Lower lobe of right lung (tissue), 2 donors: ENCODE measurements around the gene TMCO2. TPM values are rescaled to one million over a fixed set of nuclear protein-coding genes. Genes with fewer than 3 reads are reported as not detected.

Source experiments
- ATAC-seq, 2 donors: fragments of 200-7000 bp; cut with Tn5 transposase; one replicate each; pipeline ENCODE4 v1.9.1; 2020 to 2022; ENCODE audit warnings: mild to moderate bottlenecking in 2 of 2, moderate library complexity in 2 of 2
- DNase-seq: peaks from one replicate; pipeline ENCODE4 v3.0.0-alpha.2; 2020
- H3K27ac ChIP-seq: fragments of 200-600 bp; one replicate; pipeline ENCODE4 v1.8.0; 2022
- H3K27me3 ChIP-seq: fragments of 200-600 bp; one replicate; pipeline ENCODE4 v1.8.0; 2022; ENCODE audit warnings: low read depth
- H3K36me3 ChIP-seq: fragments of 200-600 bp; one replicate; pipeline ENCODE4 v1.8.0; 2022; ENCODE audit warnings: mild to moderate bottlenecking
- H3K4me1 ChIP-seq: fragments of 200-600 bp; one replicate; pipeline ENCODE4 v1.8.0; 2022
- H3K4me3 ChIP-seq: fragments of 200-600 bp; one replicate; pipeline ENCODE4 v1.8.0; 2022; ENCODE audit warnings: mild to moderate bottlenecking
- H3K9me3 ChIP-seq: fragments of 200-600 bp; one replicate; pipeline ENCODE4 v1.8.0; 2022
- intact Hi-C: fragments of 100-400 bp; cut with DNase I; formaldehyde crosslinking; loops from one replicate; pipeline ENCODE4 v1.11.0; 2022
- total RNA-seq: library from RNA; stranded (reverse); fragmentation: NEBNext Ultra II Directional; extraction: Animal tissue kit (Norgen Biotek cat#: 25700); gene quantifications from one replicate; pipeline ENCODE4 v1.2.1, GENCODE V29; 2021
- TF ChIP-seq, protein P1 (sequence below): fragments of 200-600 bp; IDR thresholded peaks from one replicate; pipeline ENCODE4 v1.8.0; 2022; ENCODE audit warnings: antibody characterized with exemption, mild to moderate bottlenecking
- donor health status: DM: no; HTN: yes; CAD: no; lungs with severe emphysema.

Gene TMCO2
- total RNA-seq, 1 donor from 2014 or later = not detected

DNA sequence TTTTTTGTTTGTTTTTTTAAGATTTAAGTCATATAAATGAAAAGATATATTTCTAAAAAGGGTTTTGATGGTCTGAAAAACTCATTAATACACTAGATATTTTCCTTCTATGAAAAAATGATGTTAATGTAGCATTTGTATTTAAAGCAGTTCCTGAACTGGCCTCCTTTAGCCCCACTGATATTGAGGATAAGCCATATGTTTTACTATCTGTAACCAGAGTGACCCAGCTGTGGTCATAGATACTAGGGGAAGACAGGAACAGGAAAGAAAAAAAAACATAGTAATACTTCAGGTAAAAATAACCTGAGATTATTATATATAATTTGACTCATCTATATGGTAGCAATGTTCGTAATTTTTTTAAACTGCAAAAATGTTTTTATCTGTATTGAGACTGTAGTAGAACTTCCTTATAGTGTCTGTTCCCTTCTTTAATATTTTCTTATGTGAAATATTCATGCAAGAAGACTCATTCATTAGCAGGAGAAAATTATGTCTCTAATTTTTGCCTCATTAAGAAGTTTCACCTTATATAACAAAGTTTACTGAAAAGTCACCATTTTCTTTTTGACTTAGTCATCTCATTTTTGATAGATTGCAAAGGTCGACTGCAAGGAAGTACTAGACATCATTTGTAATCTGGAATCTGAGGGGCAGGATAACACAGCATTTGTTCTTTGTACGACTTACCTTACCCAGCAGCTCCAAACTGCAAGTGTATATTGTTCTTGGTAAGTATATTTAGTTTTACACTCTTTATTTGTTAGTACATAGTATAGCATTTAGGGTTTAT lies 25.6 kb upstream of the TMCO2 start:
- Histone ChIP-seq H3K36me3 (peaks cover 39% of the 10 kb centered on the region), H3K4me3 (no peak overlapping the region), H3K27me3 (no peaks in the 10 kb centered on the region), H3K9me3 (no peaks in the 10 kb centered on the region), H3K27ac (no peak overlapping the region), H3K4me1 (no peaks in the 10 kb centered on the region)
- intact Hi-C loops = no loop called here
- DNase-seq (no peak), ATAC-seq (no peak)
- TF ChIP-seq, protein P1, sequence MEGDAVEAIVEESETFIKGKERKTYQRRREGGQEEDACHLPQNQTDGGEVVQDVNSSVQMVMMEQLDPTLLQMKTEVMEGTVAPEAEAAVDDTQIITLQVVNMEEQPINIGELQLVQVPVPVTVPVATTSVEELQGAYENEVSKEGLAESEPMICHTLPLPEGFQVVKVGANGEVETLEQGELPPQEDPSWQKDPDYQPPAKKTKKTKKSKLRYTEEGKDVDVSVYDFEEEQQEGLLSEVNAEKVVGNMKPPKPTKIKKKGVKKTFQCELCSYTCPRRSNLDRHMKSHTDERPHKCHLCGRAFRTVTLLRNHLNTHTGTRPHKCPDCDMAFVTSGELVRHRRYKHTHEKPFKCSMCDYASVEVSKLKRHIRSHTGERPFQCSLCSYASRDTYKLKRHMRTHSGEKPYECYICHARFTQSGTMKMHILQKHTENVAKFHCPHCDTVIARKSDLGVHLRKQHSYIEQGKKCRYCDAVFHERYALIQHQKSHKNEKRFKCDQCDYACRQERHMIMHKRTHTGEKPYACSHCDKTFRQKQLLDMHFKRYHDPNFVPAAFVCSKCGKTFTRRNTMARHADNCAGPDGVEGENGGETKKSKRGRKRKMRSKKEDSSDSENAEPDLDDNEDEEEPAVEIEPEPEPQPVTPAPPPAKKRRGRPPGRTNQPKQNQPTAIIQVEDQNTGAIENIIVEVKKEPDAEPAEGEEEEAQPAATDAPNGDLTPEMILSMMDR = no peak

DNA sequence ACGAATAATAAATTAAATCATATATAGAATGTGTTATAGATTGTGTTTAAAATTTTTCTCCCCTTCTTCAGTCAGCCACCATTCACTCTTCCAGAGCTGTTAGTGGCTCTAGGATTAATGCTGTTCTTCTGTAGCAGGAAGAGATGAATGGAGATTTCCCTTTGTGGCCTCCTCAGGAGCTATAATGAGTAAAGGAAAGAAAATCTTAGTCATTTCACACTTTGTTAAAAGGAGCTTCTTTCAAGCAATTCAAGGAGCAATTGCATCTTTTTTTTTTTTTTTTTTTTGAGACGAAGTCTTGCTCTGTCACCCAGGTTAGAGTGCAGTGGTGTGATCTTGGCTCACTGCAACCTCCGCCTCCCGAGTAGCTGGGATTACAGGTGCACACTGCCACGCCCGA lies 23.7 kb upstream of the TMCO2 start:
- no peak overlapping the region for H3K27ac ChIP-seq
- no peaks in the 10 kb centered on the region for H3K27me3 ChIP-seq
- DNase-seq = no peak
- H3K9me3 ChIP-seq = no peaks in the 10 kb centered on the region
- intact Hi-C loops = no loop called here
- ATAC-seq = no peak
- TF ChIP-seq, protein P1 = no peak
- H3K36me3 ChIP-seq = peaks cover 40% of the 10 kb centered on the region
- H3K4me3 ChIP-seq = no peak overlapping the region
- no peaks in the 10 kb centered on the region for H3K4me1 ChIP-seq

DNA sequence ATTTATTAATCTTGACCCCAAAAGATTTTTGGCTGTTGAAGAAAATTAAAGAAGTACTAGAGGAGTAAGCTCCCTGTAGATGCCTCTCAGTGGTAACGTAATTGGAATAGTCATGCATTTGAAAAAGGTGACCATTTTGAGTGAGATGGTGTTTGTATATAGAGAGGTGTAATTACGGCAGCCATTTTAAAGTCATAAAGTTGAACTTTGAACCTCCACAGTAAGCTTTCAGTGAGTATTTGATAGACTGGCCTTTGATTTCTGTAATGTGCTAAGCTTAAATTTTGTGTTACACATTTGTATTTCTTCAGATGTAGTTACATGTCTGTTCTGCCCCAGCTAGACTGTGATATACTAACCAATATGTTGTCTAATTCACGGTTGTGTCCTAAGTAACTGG lies 21.5 kb upstream of the TMCO2 start:
- TF ChIP-seq, protein P1 = no peak
- H3K27me3 ChIP-seq = no peaks in the 10 kb centered on the region
- peaks cover 59% of the 10 kb centered on the region for H3K36me3 ChIP-seq
- H3K4me3 ChIP-seq = no peak overlapping the region
- no peaks in the 10 kb centered on the region for H3K4me1 ChIP-seq
- intact Hi-C loops = no loop called here
- H3K9me3 ChIP-seq = no peaks in the 10 kb centered on the region
- no peak overlapping the region for H3K27ac ChIP-seq
- ATAC-seq (no peak), DNase-seq (no peak)

DNA sequence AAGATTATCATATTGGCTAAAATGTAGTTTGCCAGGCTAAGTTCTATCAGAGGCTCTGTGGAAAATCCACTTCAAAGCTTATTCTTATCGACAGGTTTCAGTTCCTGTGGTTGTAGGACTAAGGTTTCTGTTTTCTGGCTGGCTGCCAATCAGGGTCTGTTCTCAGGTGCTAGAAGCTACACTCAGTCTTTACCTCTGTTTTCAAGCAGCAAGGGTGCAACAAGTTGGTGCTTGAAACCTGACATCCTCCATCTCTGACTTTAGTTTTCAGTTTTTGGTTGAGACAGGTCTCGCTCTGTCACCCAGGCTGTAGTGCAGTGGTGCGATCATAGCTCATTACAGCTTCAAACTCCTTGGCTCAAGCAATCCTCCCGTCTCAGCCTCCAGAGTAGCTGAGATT lies 15.3 kb upstream of the TMCO2 start:
- no peaks in the 10 kb centered on the region for H3K4me1 ChIP-seq
- no peak overlapping the region for H3K4me3 ChIP-seq
- H3K9me3 ChIP-seq = no peaks in the 10 kb centered on the region
- no peak for ATAC-seq
- H3K27ac ChIP-seq = no peak overlapping the region
- peaks cover 85% of the 10 kb centered on the region for H3K36me3 ChIP-seq
- no peak for DNase-seq
- TF ChIP-seq, protein P1 = no peak
- H3K27me3 ChIP-seq = no peaks in the 10 kb centered on the region
- intact Hi-C loops = no loop called here

DNA sequence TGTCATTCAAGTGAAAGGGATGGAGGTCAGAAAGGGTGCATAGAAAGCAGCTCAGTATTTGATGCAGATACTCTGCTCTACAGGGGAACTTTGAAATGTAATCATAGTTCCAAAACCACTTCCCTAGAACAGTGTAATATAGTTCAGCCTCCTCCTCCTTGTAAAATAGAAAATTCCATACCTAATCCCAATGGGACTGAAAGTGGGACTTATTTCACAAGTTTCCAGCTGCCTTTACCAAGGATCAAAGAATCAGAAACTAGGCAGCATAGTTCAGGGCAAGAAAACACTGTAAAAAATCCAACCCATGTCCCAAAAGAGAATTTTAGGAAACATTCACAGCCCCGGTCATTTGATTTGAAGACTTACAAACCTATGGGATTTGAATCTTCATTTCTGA lies 8.1 kb upstream of the TMCO2 start:
- Histone ChIP-seq H3K27me3 (no peaks in the 10 kb centered on the region), H3K36me3 (peaks cover 45% of the 10 kb centered on the region), H3K4me3 (no peak overlapping the region), H3K27ac (no peak overlapping the region), H3K4me1 (no peaks in the 10 kb centered on the region), H3K9me3 (no peaks in the 10 kb centered on the region)
- intact Hi-C loops = no loop called here
- ATAC-seq = no peak
- TF ChIP-seq, protein P1 = no peak
- no peak for DNase-seq
